Activated CD4-positive, alpha-beta T cell treated with anti-CD3 and anti-CD28 coated beads, Interleukin-2, amount 50 U/mL, for 48 hours (primary cell): Measurements from ENCODE around the gene TMEM190.
"Not testable (repeated sequence)": the region's sequence is repeated elsewhere in the genome, so short reads cannot be mapped to it uniquely, and the experiment has no call there.

Source experiments
- DNase-seq, 2 experiments: peaks; one replicate each; pipeline ENCODE4 v3.0.0-alpha.2; 2020

TMEM190 gene

DNA sequence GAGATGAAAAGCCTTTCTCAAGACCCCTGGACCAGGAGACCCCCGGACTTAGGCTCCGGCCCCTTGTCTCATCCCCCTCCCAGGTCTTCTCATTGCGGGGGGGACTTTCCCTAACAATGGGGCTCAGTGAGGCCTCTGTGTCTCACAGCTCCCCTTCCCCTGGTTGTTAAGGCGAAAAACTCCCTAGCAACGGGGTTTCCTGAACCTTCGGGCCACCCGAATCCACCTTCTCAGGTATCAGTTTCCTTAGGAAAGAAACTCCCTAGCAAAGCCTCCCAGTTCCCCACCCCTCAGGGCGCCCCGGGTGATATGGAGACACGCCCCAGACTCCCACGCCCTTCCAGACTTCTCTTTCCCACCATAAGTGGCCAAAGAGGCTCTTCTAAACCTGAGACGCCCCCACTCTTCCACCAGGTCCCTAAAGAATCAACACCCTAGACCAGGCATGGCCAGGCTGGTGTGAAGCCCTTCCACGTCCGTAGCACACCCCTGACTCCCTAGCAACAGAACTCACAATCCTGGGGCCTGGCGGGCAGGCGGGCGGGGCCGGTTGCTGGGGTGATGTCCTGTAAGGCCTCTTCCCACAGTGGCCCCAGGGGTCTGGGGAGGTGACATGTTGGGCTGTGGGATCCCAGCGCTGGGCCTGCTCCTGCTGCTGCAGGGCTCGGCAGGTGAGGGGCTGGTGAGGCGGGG is at the start of gene TMEM190:
Gene TMEM190 (plus strand): TSS at position 586 of the 693 bp plus-strand sequence. CDS start 28 bp downstream, at position 614.
- DNase-seq, result no peak

DNA sequence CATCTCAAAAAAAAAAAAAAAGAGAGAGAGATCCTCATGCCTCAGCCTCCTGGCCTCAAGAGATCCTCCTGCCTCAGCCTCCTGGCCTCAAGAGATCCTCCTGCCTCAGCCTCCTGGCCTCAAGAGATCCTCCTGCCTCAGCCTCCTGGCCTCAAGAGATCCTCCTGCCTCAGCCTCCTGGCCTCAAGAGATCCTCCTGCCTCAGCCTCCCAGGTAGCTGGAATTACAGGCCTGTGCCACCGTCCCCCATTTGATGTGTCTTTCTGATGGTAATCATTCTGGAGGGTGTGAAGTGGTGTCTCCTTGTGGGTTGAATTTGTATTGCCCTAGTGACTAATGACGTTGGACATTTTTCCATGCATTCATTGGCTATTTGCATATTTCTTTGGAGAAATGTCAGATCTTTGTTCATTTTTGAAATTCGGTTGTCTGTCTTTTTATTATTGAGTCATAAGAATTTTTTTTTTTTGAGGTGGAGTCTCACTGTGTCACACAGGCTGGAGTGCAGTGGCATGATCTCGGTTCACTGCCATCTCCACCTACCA is 47.8 kb upstream of the TMEM190 start:
- DNase-seq, result not testable (repeated sequence)

- DNase-seq, result not testable (repeated sequence)
These were observed 46.8 kb upstream of the TMEM190 start for GRCh38 chr19:55329791-55330190.

DNA sequence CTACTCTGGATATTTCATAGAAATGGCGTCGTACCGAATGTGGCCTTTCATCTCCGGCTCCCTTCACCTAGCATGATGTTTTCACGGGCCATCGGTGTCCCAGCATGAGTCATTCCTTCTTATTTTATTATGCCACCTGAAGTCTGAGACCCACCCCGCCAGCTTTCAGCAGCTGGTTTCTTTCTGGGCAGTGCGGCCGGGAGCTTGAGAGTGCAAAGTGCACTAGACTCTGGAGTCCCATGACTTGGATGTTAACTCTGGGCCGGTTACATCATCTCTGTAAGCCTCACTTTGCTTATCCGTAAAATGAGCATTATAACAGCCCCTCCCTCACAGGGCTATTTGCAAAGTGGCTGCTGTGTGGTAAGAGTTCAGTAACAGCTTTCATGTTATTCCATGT is 42.8 kb upstream of the TMEM190 start:
- DNase-seq, result no peak

GRCh38 chr19:55336101-55336500 is 40.5 kb upstream of the TMEM190 start:
- no peak for DNase-seq

DNA sequence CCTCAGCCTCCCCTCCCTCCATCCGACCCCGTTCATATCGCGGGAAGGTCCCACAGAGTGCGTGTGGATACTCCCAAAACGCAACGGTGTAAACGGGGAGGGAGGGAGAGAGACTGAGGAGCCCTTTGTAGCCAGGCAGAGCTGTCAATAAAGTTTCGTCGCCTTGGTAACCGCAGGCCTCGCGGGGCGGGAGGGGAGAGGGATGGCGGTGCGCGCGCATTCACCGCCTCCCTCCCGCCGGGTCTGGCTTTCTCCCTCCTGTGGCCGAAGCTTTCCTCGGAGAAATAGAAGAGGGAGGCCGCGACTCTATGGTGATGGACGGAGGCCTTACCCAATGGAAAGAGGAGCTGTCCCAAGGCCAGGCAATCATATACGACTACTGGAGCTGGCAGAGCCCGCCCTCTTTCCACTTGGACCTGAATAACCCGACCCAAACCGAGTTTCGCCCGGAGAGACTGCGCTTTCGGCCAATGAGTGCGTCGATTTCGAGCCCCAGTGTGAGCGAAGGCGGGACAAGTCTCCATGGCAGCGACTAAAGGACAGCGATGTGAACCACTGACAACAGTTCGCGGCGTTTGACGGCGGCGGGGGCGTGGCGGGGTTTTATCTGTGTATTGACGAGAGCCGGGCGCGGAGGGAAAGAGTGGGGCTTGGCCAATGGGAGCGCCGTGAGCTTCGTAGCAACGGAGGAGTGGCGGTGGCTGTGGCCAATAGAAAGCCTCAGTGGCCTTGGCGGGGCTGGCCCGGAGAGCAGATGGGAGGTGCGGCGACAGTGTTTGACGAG is 37.3 kb upstream of the TMEM190 start, which contains the start of gene KMT5C:
Gene KMT5C (plus strand): TSS at position 772 of the 784 bp plus-strand sequence. CDS start 2,061 bp downstream, outside the sequence.
- DNase-seq, result peak; percentile 100

DNA sequence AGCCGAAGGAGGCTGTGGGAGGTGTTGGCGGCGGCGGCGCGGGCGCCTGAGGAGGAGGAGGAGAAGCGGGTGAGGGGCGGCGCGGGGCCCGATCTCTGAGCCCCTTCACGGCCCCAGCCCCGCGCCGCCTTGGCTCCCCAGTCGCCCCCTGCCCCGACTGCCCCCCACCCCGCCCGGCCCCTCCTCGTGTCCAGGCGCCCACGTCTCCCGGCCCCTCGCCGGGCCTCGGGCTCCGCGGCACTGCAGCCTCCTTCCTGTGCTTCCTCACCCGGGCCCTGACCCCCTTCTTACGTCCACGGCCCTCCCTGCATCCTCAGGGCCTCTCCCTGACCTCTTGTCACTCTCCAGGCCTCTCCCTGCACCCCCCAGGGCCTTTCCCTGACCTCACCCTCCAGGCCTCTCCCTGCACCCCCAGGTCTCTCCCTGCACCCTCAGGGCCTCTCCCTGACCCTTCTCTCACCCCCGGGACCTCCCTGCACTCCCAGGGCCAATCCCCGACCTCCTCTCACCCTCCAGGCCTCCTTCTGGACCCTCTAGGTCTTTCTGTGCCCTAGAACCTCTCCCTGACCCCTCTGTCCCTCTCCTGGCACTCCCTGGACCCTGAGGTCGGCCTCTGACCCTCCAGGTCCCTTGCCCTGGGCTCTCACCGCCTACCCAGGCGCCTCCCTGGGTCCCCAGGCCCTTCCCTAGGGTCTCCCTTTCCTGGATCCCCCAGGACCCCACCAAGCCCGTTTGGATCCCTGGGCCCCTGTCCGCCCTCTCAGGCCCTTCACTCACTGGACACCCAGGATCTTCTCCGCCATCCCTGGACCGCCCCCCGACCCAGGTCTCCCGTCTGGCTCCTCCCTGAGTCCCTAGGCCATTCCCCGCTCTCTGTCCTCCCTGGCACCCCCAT is 36.5 kb upstream of the TMEM190 start:
- peak; percentile 24 to 35 for DNase-seq

DNA sequence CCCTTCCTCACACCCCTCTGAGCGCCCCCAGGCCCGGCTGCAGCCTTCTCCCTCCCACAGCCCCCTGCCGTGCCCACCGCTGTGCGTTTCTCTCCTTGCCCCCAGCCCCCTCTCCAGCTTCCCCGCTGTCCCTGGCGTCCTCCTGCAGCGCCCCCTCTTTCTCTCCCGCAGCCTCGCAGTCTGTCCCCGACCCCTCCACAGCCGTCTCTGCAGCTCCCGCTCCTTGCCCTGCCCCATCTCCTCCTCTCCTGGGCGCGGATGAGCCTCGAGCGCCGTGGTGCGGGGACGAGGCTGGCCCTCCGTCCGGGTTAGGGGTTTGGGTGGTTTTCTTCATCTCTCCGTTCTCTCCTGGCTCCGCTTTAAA is 35.9 kb upstream of the TMEM190 start:
- DNase-seq, result peak; percentile 17 to 34

GRCh38 chr19:55341171-55341588 is 35.4 kb upstream of the TMEM190 start:
- DNase-seq, result peak; percentile 83 to 85

DNA sequence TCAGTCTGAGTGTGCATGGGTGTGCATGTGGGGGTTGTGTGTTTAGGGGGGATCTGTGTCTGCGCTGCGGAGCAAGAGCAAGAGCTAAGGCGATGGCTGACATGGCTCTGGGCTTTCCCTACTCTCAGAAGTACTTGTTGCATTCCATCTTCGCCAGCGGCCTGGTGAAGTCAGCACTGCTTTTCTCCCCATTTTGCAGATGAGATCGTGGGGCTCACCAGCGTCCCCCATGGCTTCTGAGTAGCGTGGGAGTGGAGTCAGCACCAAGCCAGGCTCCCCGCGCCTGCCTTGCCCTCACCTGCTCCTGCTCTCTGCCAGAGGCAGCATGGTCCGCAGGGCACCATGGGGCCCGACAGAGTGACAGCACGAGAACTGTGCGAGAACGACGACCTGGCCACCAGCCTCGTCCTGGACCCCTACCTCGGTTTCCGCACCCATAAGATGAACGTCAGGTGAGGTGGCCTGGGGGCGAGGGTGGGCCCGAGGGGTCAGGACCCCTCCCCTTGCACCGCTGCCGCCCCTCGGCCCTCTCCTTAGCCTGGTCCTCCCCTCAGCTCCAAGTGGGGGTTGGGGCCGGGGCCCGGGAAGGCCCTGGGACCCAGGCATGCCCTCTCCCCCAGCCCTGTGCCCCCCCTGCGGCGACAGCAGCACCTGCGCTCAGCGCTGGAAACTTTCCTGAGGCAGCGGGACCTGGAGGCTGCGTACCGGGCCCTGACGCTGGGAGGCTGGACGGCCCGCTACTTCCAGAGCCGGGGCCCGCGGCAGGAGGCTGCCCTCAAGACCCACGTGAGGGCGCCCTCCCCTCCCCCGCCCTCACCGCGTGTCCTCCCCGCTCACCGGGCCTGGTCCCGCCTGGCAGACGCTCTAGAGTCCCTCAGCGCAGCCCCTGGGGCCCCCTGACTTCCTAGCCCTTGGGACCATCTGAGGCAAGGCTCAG is 34.8 kb upstream of the TMEM190 start:
- no peak for DNase-seq

- DNase-seq, result no peak
These were observed 32.2 kb upstream of the TMEM190 start for GRCh38 chr19:55344444-55344843.

GRCh38 chr19:55345101-55345817 is 31.4 kb upstream of the TMEM190 start:
- no peak for DNase-seq

DNA sequence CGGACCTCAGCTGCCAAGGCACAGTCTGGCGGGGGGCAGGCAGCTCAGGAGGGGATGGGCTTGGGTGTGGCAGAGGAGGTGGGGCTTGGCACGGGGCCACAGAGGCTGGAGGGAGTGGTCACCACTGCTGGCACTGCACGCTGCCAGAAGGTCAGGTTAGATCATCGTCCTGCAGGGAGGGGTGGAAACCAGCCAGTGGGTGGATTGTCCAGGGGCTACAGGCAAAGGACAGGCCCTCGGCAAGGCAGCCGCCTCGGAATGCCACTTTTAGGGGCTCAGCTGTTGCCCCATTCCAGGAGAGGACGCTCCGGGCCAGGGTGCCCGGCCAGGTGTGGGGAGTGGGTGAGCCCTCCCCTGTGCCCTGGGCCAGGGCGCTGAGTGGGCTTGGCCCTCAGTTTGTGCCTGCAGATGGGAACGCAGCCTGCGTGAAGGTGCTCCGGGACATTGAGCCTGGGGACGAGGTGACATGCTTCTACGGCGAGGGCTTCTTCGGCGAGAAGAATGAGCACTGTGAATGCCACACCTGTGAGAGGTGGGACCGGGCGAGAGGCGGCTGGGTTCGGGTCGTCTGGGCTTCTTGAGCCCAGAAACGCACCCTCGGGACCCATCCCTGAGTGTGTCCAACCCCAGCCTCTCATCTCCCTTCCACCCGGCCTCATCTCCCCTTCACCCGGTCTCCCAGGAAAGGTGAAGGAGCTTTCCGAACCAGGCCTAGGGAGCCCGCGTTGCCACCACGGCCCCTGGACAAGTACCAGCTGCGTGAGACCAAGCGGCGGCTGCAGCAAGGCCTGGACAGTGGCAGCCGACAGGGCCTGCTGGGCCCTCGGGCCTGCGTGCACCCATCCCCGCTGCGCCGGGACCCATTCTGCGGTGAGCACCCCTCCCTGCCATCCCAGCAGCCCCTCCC is 30.6 kb upstream of the TMEM190 start:
- no peak for DNase-seq

DNA sequence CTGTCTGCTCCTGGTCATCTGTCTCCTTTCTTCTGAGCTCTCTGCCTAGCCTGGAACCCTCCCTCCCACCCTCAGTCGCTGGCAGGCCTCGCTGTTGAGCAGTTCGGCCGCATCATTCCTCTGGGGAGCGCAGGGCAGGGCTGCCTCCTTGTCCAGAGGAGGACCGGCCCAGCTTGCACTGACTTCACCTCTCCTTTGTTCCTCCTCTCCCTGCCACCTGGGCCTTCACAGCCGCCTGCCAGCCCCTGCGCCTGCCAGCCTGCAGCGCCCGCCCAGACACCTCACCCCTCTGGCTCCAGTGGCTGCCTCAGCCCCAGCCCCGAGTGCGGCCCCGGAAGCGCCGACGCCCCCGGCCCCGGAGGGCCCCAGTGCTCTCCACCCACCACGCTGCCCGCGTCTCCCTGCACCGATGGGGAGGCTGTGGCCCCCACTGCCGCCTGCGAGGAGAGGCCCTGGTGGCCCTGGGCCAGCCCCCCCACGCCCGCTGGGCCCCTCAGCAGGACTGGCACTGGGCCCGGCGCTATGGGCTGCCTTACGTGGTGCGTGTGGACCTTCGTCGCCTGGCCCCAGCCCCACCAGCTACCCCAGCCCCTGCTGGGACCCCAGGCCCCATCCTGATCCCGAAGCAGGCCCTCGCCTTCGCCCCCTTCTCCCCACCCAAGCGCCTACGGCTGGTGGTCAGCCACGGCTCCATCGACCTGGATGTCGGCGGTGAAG is 29.7 kb upstream of the TMEM190 start:
- no peak for DNase-seq

- DNase-seq, result no peak
These were observed 29.1 kb upstream of the TMEM190 start for GRCh38 chr19:55347442-55348009.

- no peak for DNase-seq
These were observed 28.1 kb upstream of the TMEM190 start for GRCh38 chr19:55348317-55349034.

DNA sequence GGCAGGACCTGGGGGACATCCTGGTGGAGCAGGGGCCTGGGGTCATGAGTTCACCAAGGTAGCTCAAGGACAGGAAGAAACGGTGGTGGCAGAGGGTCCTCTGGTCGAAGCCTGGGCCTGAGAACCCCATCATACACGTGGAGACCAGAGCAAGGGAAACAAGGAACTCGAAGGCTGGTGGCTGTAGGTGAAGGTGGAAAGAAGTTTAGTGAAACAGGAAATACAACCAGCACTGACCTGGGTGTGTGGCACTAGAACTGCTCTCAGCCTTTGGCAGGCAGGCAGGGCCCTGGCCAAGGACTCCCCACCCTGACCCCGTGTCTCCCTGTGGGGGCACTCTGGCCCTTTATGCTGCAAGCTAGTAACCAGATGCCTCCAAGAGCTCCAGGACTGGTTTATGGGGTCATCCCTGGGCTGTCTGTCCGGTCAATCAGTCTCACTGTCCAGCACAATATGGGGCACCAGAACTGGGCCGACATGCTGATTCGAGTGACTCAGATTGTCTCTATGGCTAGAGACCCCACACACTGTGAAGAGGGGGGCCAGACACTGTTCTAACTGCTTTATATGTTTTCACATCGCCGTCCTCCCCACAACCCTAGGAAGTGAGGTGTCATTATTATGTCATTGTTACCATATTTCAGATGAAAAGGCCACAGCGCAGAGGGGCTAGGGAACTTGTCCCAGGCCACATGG is 25.9 kb upstream of the TMEM190 start:
- DNase-seq, result no peak
